Caco-2 (cell line): ENCODE measurements around the gene ANP32A. TPM values are rescaled to one million over a fixed set of nuclear protein-coding genes. Genes with fewer than 3 reads are reported as not detected.

Experiments
- BruUV-seq: library from RNA; stranded (reverse); fragments of 400-500 nt; replicated peaks from 2 replicates; lab custom pipeline; 2021; lab: Mats Ljungman, UMichigan
- CTCF ChIA-PET: fragments of 300-600 bp; sonication (Branson Sonifier 250); formaldehyde crosslinking; loops from one replicate; lab custom pipeline; 2022; ENCODE audit warnings: antibody characterized with exemption; lab: Charles Lee
- POLR2A ChIA-PET: fragments of 300-600 bp; sonication (Branson Sonifier 250); formaldehyde crosslinking; loops from one replicate; lab custom pipeline; 2022; ENCODE audit warnings: antibody characterized with exemption; lab: Charles Lee
- DNase-seq, 2 experiments: peaks; one replicate each; pipeline versions ENCODE4 v3.0.0 to v3.0.0-alpha.2; 2020 to 2022
- H3K27me3 ChIP-seq: replicated peaks from 2 replicates; pipeline ENCODE4 v1.6.0; 2011; ENCODE audit warnings: low read length; ENCODE audit not compliant: control insufficient read depth, insufficient read depth
- H3K36me3 ChIP-seq: 2 replicates; pipeline ENCODE4 v1.5.1; 2011; ENCODE audit warnings: low read length; ENCODE audit not compliant: control insufficient read depth, insufficient read depth
- H3K4me1 ChIP-seq: fragments of 250-450 bp; sonication (Bioruptor Pico); 2 replicates; pipeline ENCODE4 v1.5.1; 2020; ENCODE audit warnings: mild to moderate bottlenecking
- H3K4me3 ChIP-seq: 2 replicates; pipeline ENCODE4 v1.5.1; 2011; ENCODE audit warnings: low read depth, mild to moderate bottlenecking, control low read depth, low read length
- H3K9me3 ChIP-seq: fragments of 250-450 bp; sonication (Bioruptor Pico); 2 replicates; pipeline ENCODE4 v1.5.1; 2020; ENCODE audit warnings: mild to moderate bottlenecking, moderate library complexity
- H3K27ac Mint-ChIP-seq: one replicate; pipeline ENCODE4 v1.8.0; 2022; ENCODE audit warnings: mixed read lengths; ENCODE audit not compliant: unreplicated experiment
- H3K27me3 Mint-ChIP-seq: one replicate; pipeline ENCODE4 v1.8.0; 2022; ENCODE audit warnings: mixed read lengths; ENCODE audit not compliant: insufficient read depth, unreplicated experiment
- H3K36me3 Mint-ChIP-seq: one replicate; pipeline ENCODE4 v1.8.0; 2022; ENCODE audit warnings: mild to moderate bottlenecking, mixed read lengths; ENCODE audit not compliant: insufficient read depth, unreplicated experiment
- H3K4me1 Mint-ChIP-seq: one replicate; pipeline ENCODE4 v1.8.0; 2022; ENCODE audit warnings: low read depth, mixed read lengths; ENCODE audit not compliant: unreplicated experiment
- H3K4me3 Mint-ChIP-seq: one replicate; pipeline ENCODE4 v1.8.0; 2022; ENCODE audit warnings: mild to moderate bottlenecking, moderate library complexity, mixed read lengths; ENCODE audit not compliant: unreplicated experiment
- H3K9me3 Mint-ChIP-seq: one replicate; pipeline ENCODE4 v1.8.0; 2022; ENCODE audit warnings: mixed read lengths; ENCODE audit not compliant: unreplicated experiment
- intact Hi-C: fragments of 100-400 bp; cut with micrococcal nuclease; formaldehyde crosslinking; loops from one replicate; pipeline ENCODE4 v1.10.0; 2022; ENCODE audit not compliant: unreplicated experiment
- total RNA-seq: library from RNA; stranded (reverse); gene quantifications from 2 replicates; pipeline ENCODE4 v1.2.3, GENCODE V29; 2022
- TF ChIP-seq, protein P1 (sequence below), 2 experiments: fragments of 200-600 bp in 1 of 2; IDR thresholded peaks; 1 replicate in 1 of 2; 2 replicates in 1 of 2; pipeline versions ENCODE4 v1.5.1 to v1.8.0; 2011 to 2022; ENCODE audit warnings: antibody characterized with exemption in 1 of 2, control low read depth in 1 of 2, inconsistent platforms in 1 of 2, low read depth in 1 of 2, low read length in 1 of 2, mild to moderate bottlenecking in 1 of 2, moderate library complexity in 1 of 2; ENCODE audit not compliant: insufficient read depth in 1 of 2, severe bottlenecking in 1 of 2, unreplicated experiment in 1 of 2

Gene ANP32A
- total RNA-seq, 1 experiment from 2014 or later = 169 TPM

- H3K4me1 Mint-ChIP-seq = peaks cover 41% of the 10 kb centered on the region
- peaks cover 59% of the 10 kb centered on the region for H3K36me3 Mint-ChIP-seq
- DNase-seq = peak; percentile 62
- H3K9me3 ChIP-seq = no peaks in the 10 kb centered on the region
- TF ChIP-seq, protein P1, sequence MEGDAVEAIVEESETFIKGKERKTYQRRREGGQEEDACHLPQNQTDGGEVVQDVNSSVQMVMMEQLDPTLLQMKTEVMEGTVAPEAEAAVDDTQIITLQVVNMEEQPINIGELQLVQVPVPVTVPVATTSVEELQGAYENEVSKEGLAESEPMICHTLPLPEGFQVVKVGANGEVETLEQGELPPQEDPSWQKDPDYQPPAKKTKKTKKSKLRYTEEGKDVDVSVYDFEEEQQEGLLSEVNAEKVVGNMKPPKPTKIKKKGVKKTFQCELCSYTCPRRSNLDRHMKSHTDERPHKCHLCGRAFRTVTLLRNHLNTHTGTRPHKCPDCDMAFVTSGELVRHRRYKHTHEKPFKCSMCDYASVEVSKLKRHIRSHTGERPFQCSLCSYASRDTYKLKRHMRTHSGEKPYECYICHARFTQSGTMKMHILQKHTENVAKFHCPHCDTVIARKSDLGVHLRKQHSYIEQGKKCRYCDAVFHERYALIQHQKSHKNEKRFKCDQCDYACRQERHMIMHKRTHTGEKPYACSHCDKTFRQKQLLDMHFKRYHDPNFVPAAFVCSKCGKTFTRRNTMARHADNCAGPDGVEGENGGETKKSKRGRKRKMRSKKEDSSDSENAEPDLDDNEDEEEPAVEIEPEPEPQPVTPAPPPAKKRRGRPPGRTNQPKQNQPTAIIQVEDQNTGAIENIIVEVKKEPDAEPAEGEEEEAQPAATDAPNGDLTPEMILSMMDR (IDR thresholded peaks at IDR 0.05; ENCODE audit: insufficient read depth in 1 of 2, low read depth in 1 of 2, low read length in 1 of 2, severe bottlenecking in 1 of 2, unreplicated experiment in 1 of 2) = no peak
- CTCF ChIA-PET = interaction anchor here (0.7 to 1.8 kb wide), 2 partner anchors 19 to 88 kb away, joined by 3 to 11 read pairs; no protein-coding TSS in a partner anchor
- POLR2A ChIA-PET = interaction anchor here (0.6 kb wide), 1 partner anchor 88 kb away, joined by 6 read pairs; no protein-coding TSS in a partner anchor
- H3K4me1 ChIP-seq = peaks cover 51% of the 10 kb centered on the region
- peak overlapping the region; percentile 46 for H3K4me3 Mint-ChIP-seq
- intact Hi-C loops = loop anchor here (1.0 kb wide), 1 partner anchor 35 kb away; no protein-coding TSS in a partner anchor
- peaks cover 5% of the 10 kb centered on the region; the same call in 1 of the 2 replicates for H3K36me3 ChIP-seq
- H3K9me3 Mint-ChIP-seq = no peaks in the 10 kb centered on the region
- no peak overlapping the region for H3K4me3 ChIP-seq
- no peaks in the 10 kb centered on the region for H3K27me3 Mint-ChIP-seq
- H3K27me3 ChIP-seq = no peaks in the 10 kb centered on the region
- peak overlapping the region; percentile 76 for H3K27ac Mint-ChIP-seq
- no TSS peak for BruUV-seq
Measured at GRCh38 chr15:68787609-68788263, 33.0 kb downstream of the ANP32A start.

- Mint-ChIP-seq H3K27me3 (no peaks in the 10 kb centered on the region), H3K4me1 (peaks cover 33% of the 10 kb centered on the region), H3K36me3 (peaks cover 59% of the 10 kb centered on the region), H3K27ac (no peak overlapping the region), H3K4me3 (no peak overlapping the region), H3K9me3 (no peaks in the 10 kb centered on the region)
- Histone ChIP-seq H3K4me1 (peaks cover 50% of the 10 kb centered on the region), H3K27me3 (no peaks in the 10 kb centered on the region), H3K4me3 (no peak overlapping the region), H3K9me3 (no peaks in the 10 kb centered on the region), H3K36me3 (peaks cover 8% of the 10 kb centered on the region; the same call in 1 of the 2 replicates)
- intact Hi-C loops = loop anchor here (1.0 kb wide), 1 partner anchor 36 kb away; no protein-coding TSS in a partner anchor
- no TSS peak for BruUV-seq
- CTCF ChIA-PET = no interaction called here
- POLR2A ChIA-PET = no interaction called here
- TF ChIP-seq, protein P1 (IDR thresholded peaks at IDR 0.05; ENCODE audit: insufficient read depth in 1 of 2, low read depth in 1 of 2, low read length in 1 of 2, severe bottlenecking in 1 of 2, unreplicated experiment in 1 of 2) = no peak
- no peak for DNase-seq
Measured at GRCh38 chr15:68786753-68787152, 33.9 kb downstream of the ANP32A start.

- TF ChIP-seq, protein P1 (IDR thresholded peaks at IDR 0.05; ENCODE audit: insufficient read depth in 1 of 2, low read depth in 1 of 2, low read length in 1 of 2, severe bottlenecking in 1 of 2, unreplicated experiment in 1 of 2) = no peak
- Histone ChIP-seq H3K9me3 (no peaks in the 10 kb centered on the region), H3K27me3 (no peaks in the 10 kb centered on the region), H3K4me3 (no peak overlapping the region), H3K36me3 (peaks cover 8% of the 10 kb centered on the region; the same call in 1 of the 2 replicates), H3K4me1 (peaks cover 38% of the 10 kb centered on the region)
- H3K9me3 Mint-ChIP-seq = no peaks in the 10 kb centered on the region
- no peak overlapping the region for H3K4me3 Mint-ChIP-seq
- ChIA-PET POLR2A (no interaction called here), CTCF (interaction anchor here (0.5 to 3.3 kb wide), 2 partner anchors 90 to 666 kb away, joined by 6 to 24 read pairs; no protein-coding TSS in a partner anchor)
- intact Hi-C loops = no loop called here
- no peak overlapping the region for H3K27ac Mint-ChIP-seq
- peaks cover 24% of the 10 kb centered on the region for H3K4me1 Mint-ChIP-seq
- no TSS peak for BruUV-seq
- no peak for DNase-seq
- no peaks in the 10 kb centered on the region for H3K27me3 Mint-ChIP-seq
- H3K36me3 Mint-ChIP-seq = peaks cover 69% of the 10 kb centered on the region
Measured at GRCh38 chr15:68785541-68785940, 35.2 kb downstream of the ANP32A start.
